Measurements from ENCODE around the gene PSTPIP2. TPM values are rescaled to one million over a fixed set of nuclear protein-coding genes. Genes with fewer than 3 reads are reported as not detected.

Gene PSTPIP2
- polyA plus RNA-seq, 1 experiment: 5.9 TPM

DNA sequence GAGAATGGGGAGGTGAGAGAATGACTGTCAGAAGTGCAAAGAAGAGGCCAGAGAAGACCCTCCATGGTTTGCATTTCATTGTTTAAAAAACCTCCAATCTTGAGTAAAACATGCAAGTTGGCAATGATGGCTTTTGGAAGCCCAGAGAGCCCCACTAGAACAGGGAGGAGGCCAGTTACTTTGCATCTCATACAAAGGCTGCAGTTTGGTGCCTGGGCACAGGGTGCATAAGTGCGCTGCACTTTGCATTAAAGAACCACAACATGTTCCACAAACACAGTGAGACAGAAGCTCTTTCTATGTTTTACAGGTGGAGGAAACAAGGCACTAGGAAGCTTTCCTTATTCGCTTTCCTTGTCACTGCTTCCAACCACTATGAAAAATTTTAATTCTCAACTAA lies 25.4 kb downstream of the PSTPIP2 start:
- CTCF ChIA-PET: interaction anchor here (1.1 to 1.6 kb wide), 2 partner anchors 15 to 27 kb away, joined by 4 to 5 read pairs; no protein-coding TSS in a partner anchor
- no peaks in the 10 kb centered on the region for H3K36me3 ChIP-seq (ENCODE audit: control insufficient read depth, insufficient read depth, low read length)
- no peak for DNase-seq (ENCODE audit: low read depth)
- H3K4me3 ChIP-seq (ENCODE audit: low read depth, low read length): no peak overlapping the region
- TF ChIP-seq, protein P1, sequence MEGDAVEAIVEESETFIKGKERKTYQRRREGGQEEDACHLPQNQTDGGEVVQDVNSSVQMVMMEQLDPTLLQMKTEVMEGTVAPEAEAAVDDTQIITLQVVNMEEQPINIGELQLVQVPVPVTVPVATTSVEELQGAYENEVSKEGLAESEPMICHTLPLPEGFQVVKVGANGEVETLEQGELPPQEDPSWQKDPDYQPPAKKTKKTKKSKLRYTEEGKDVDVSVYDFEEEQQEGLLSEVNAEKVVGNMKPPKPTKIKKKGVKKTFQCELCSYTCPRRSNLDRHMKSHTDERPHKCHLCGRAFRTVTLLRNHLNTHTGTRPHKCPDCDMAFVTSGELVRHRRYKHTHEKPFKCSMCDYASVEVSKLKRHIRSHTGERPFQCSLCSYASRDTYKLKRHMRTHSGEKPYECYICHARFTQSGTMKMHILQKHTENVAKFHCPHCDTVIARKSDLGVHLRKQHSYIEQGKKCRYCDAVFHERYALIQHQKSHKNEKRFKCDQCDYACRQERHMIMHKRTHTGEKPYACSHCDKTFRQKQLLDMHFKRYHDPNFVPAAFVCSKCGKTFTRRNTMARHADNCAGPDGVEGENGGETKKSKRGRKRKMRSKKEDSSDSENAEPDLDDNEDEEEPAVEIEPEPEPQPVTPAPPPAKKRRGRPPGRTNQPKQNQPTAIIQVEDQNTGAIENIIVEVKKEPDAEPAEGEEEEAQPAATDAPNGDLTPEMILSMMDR (IDR thresholded peaks at IDR 0.05; ENCODE audit: insufficient read depth, low read depth, low read length): no peak
- no peaks in the 10 kb centered on the region for H3K27me3 ChIP-seq (ENCODE audit: control insufficient read depth, insufficient read depth, low read length)
- POLR2A ChIA-PET: no interaction called here

DNA sequence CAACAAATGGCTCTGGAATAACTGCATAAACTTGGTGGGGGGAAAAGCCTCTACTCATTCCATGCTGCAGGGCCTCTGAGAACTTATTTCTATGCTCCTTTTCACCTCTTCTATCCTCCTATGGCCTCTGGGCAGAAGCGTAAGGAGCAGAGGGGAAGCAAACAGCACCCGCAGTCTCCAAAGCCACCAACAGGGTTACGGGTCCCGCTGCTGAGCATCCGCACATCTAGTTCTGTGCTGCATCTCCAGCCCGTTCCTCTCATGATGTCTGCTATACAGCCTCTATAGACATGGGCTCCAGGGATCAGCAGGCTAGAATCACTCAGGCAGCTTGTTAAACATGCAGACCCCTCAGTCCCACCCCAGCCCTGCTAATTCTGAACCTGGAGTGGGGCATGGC lies 25.9 kb downstream of the PSTPIP2 start:
- CTCF ChIA-PET: interaction anchor here (1.1 to 1.6 kb wide), 2 partner anchors 16 to 27 kb away, joined by 4 to 5 read pairs; no protein-coding TSS in a partner anchor
- POLR2A ChIA-PET: no interaction called here
- no peaks in the 10 kb centered on the region for H3K36me3 ChIP-seq (ENCODE audit: control insufficient read depth, insufficient read depth, low read length)
- H3K27me3 ChIP-seq (ENCODE audit: control insufficient read depth, insufficient read depth, low read length): no peaks in the 10 kb centered on the region
- no peak overlapping the region for H3K4me3 ChIP-seq (ENCODE audit: low read depth, low read length)
- DNase-seq (ENCODE audit: low read depth): no peak
- TF ChIP-seq, protein P1 (IDR thresholded peaks at IDR 0.05; ENCODE audit: insufficient read depth, low read depth, low read length): no peak

DNA sequence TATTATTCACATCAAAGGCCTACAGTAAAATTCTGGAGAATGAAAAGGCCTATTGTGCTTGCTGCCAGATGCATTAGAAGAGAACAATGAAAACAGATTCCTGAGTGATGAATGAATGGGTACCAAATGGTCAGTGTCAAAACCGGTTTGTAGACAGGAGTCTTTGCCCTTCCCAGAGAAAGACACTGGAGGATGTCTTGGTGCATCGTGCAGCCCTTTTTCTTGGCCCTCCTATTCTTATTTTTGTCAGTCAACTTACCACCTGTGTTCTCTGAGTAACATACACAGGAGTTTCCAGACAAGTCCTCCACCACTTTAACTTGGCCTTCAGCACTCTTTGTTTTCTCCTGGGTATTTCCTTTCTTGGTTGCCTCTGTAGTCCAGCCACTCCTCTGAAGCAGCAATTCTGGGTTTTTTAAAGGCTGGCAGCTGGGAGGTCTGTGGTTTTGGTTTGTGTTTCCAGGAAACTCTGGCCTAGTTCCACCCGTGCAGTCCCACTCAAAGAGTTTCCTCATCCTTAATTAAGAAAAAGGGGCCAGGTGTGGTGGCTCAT lies 29.4 kb downstream of the PSTPIP2 start:
- no peak for DNase-seq (ENCODE audit: low read depth)
- POLR2A ChIA-PET: no interaction called here
- no peaks in the 10 kb centered on the region for H3K27me3 ChIP-seq (ENCODE audit: control insufficient read depth, insufficient read depth, low read length)
- 0 out of 2 replicates have a peak, but pooled peaks cover 1% of the 10 kb centered on the region for H3K36me3 ChIP-seq (ENCODE audit: control insufficient read depth, insufficient read depth, low read length)
- H3K4me3 ChIP-seq (ENCODE audit: low read depth, low read length): no peak overlapping the region
- TF ChIP-seq, protein P1 (IDR thresholded peaks at IDR 0.05; ENCODE audit: insufficient read depth, low read depth, low read length): no peak
- CTCF ChIA-PET: interaction anchor here (1.0 kb wide), 2 partner anchors 9 to 13 kb away, joined by 3 to 5 read pairs; no protein-coding TSS in a partner anchor

DNA sequence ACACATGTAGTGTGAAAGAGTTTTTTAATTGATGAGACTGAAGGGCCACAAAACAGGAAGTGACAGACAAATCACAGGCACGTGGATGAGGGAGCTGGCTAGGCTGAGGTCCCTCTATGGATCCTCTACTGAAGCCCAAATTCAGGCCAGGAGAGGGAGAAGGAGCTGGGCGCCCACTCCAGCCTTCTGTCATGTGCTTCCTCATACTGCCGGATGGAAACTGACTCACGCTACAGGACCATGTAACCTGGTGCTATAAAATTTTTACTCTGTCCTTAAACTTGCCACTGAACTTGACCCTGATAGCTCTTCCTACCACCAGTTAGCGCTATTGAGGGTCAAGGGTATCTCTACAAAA lies 31.3 kb downstream of the PSTPIP2 start:
- CTCF ChIA-PET: interaction anchor here (0.5 kb wide), 1 partner anchor 1389 kb away, joined by 5 read pairs; no protein-coding TSS in a partner anchor
- POLR2A ChIA-PET: no interaction called here

DNA sequence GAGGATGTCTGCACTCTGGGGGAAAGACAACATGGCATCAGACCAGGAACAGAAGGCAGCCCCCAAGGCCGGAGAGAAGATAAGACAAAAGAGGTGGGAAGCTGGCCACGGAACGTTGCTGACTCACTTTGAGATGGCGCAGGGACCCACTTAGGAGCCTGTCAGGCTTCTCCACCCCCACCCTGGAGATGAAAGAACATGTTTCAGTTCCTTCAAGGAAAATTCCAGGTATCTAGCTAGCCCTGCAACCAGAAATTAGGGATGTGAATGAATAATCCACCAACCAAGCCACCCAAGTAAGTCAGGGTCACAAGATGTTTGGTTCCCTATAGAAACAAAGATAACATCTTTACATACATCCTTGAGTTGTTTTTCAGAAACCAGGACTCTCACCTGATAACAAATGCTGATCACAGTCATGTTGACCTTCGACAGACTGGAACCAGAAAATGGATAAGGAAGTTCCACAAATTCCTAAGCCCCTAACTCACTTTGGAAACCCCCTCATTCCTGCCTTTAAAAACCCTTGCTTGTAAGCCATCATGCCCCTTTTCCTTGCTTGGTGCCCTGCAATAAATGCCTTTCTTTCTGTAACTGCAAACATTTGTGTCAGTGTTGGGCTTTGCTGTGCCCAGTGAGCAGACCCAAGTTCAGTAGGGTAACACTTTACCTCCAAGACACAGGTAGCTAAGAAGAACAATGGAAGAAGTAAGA lies 31.9 kb downstream of the PSTPIP2 start:
- TF ChIP-seq, protein P1 (IDR thresholded peaks at IDR 0.05; ENCODE audit: insufficient read depth, low read depth, low read length): no peak
- ChIA-PET CTCF (interaction anchor here (0.6 kb wide), 1 partner anchor 106 kb away, joined by 3 read pairs; no protein-coding TSS in a partner anchor), POLR2A (no interaction called here)

More for the DNA sequence above, 31.3 kb downstream of the PSTPIP2 start:
- Histone ChIP-seq H3K27me3 (ENCODE audit: control insufficient read depth, insufficient read depth, low read length) (no peaks in the 10 kb centered on the region), H3K36me3 (ENCODE audit: control insufficient read depth, insufficient read depth, low read length) (0 out of 2 replicates have a peak, but pooled peaks cover 1% of the 10 kb centered on the region), H3K4me3 (ENCODE audit: low read depth, low read length) (no peak overlapping the region)
- no peak for DNase-seq (ENCODE audit: low read depth)
- TF ChIP-seq, protein P1 (IDR thresholded peaks at IDR 0.05; ENCODE audit: insufficient read depth, low read depth, low read length): no peak

More for the DNA sequence above, 31.9 kb downstream of the PSTPIP2 start:
- Histone ChIP-seq H3K36me3 (ENCODE audit: control insufficient read depth, insufficient read depth, low read length) (0 out of 2 replicates have a peak, but pooled peaks cover 1% of the 10 kb centered on the region), H3K4me3 (ENCODE audit: low read depth, low read length) (no peak overlapping the region), H3K27me3 (ENCODE audit: control insufficient read depth, insufficient read depth, low read length) (no peaks in the 10 kb centered on the region)
- DNase-seq (ENCODE audit: low read depth): no peak
